H1 (cell line): ENCODE data around the gene PKN3. TPM values are rescaled to one million over a fixed set of nuclear protein-coding genes. Genes with fewer than 3 reads are reported as not detected.

Source experiments
- CTCF ChIA-PET: fragments of 300-600 bp; sonication (Branson Sonifier 250); formaldehyde crosslinking; loops from one replicate; lab custom pipeline; 2021; ENCODE audit not compliant: partially characterized antibody; lab: Charles Lee
- POLR2A ChIA-PET: fragments of 300-600 bp; sonication (Branson Sonifier 250); formaldehyde crosslinking; loops from one replicate; lab custom pipeline; 2021; ENCODE audit warnings: inconsistent platforms; ENCODE audit not compliant: partially characterized antibody; lab: Charles Lee
- DNase-seq, 2 experiments: peaks; one replicate each; pipeline versions ENCODE4 v3.0.0 to v3.0.0-alpha.2; 2010 to 2022; ENCODE audit warnings: low spot score in 2 of 2, low read depth in 1 of 2, mixed read lengths in 1 of 2
- FAIRE-seq: peaks from 2 replicates; lab custom pipeline; 2011; peaks lifted over from hg19 to GRCh38; lab: Jason Lieb, UNC
- H2AFZ ChIP-seq: 2 replicates; pipeline ENCODE4 v1.8.1; 2012; ENCODE audit warnings: low read length, inconsistent platforms
- H2AK5ac ChIP-seq: 2 replicates; pipeline ENCODE4 v1.6.1; 2013; ENCODE audit warnings: low read depth, low read length
- H2BK120ac ChIP-seq: replicated peaks from 2 replicates; pipeline ENCODE3; 2013; ENCODE audit warnings: low read depth, low read length, inconsistent platforms
- H2BK12ac ChIP-seq: 2 replicates; pipeline ENCODE4 v1.6.1; 2013; ENCODE audit warnings: low read depth, low read length
- H2BK15ac ChIP-seq: 2 replicates; pipeline ENCODE4 v1.6.1; 2013; ENCODE audit warnings: low read length
- H2BK20ac ChIP-seq: 2 replicates; pipeline ENCODE4 v1.6.1; 2013; ENCODE audit warnings: low read length
- H2BK5ac ChIP-seq: 2 replicates; pipeline ENCODE4 v1.6.1; 2013; ENCODE audit warnings: low read depth, low read length
- H3K14ac ChIP-seq: 2 replicates; pipeline ENCODE4 v1.6.1; 2013; ENCODE audit warnings: inconsistent platforms; ENCODE audit not compliant: insufficient read length
- H3K18ac ChIP-seq: 2 replicates; pipeline ENCODE4 v1.6.1; 2013; ENCODE audit warnings: low read length; ENCODE audit errors: extremely low read depth
- H3K23ac ChIP-seq: 2 replicates; pipeline ENCODE4 v1.6.1; 2013; ENCODE audit warnings: inconsistent platforms; ENCODE audit not compliant: insufficient read length
- H3K23me2 ChIP-seq: 2 replicates; pipeline ENCODE4 v1.6.1; 2013; ENCODE audit warnings: low read depth, low read length
- H3K27ac ChIP-seq: 2 replicates; pipeline ENCODE4 v1.6.1; 2011; ENCODE audit warnings: low read depth, low read length, inconsistent platforms
- H3K27me3 ChIP-seq, 4 experiments: replicated peaks in 1 of 4; 1 replicate in 1 of 4; 2 replicates in 3 of 4; pipeline versions ENCODE4 v1.6.1 to v1.8.1; 2011 to 2013; ENCODE audit warnings: low read length in 3 of 4, mild to moderate bottlenecking in 3 of 4, inconsistent platforms in 2 of 4, mixed read lengths in 2 of 4, moderate library complexity in 1 of 4; ENCODE audit not compliant: control insufficient read depth in 3 of 4, insufficient read depth in 3 of 4; ENCODE audit errors: extremely low read depth in 1 of 4
- H3K36me3 ChIP-seq, 4 experiments: 2 replicates each; pipeline versions ENCODE4 v1.6.1 to v1.8.1; 2011 to 2013; ENCODE audit warnings: mild to moderate bottlenecking in 4 of 4, low read length in 3 of 4, moderate library complexity in 2 of 4, control low read depth in 1 of 4, inconsistent platforms in 1 of 4; ENCODE audit not compliant: insufficient read depth in 4 of 4, control insufficient read depth in 2 of 4
- H3K4ac ChIP-seq: replicated peaks from 2 replicates; pipeline ENCODE3; 2013; ENCODE audit warnings: low read length, low read depth, mixed read lengths, inconsistent platforms; ENCODE audit not compliant: insufficient read length
- H3K4me1 ChIP-seq, 4 experiments: replicated peaks in 1 of 4; 1 replicate in 1 of 4; 2 replicates in 3 of 4; pipeline versions ENCODE4 v1.6.1 to v1.8.1; 2011 to 2013; ENCODE audit warnings: low read length in 3 of 4, inconsistent platforms in 2 of 4, mixed read lengths in 1 of 4; ENCODE audit not compliant: insufficient read depth in 4 of 4, control insufficient read depth in 3 of 4
- H3K4me2 ChIP-seq, 2 experiments: 2 replicates each; pipeline versions ENCODE4 v1.6.1 to v1.8.1; 2011 to 2013; ENCODE audit warnings: low read depth in 2 of 2, low read length in 2 of 2, control low read depth in 1 of 2, inconsistent platforms in 1 of 2, mild to moderate bottlenecking in 1 of 2; ENCODE audit not compliant: insufficient read depth in 1 of 2
- H3K4me3 ChIP-seq, 4 experiments: fragments of 200-600, 300-600 bp in 1 of 4; sonication (generic), shearing (Covaris generic), sonication (Bioruptor Twin) in 1 of 4; 2 replicates each; pipeline versions ENCODE4 v1.5.1 to v1.8.1; 2011 to 2016; ENCODE audit warnings: low read length in 4 of 4, low read depth in 3 of 4, control low read depth in 2 of 4, inconsistent platforms in 2 of 4, mild to moderate bottlenecking in 2 of 4, mixed read lengths in 1 of 4, moderate library complexity in 1 of 4; ENCODE audit not compliant: insufficient read depth in 2 of 4; ENCODE audit errors: extremely low read depth in 1 of 4
- H3K56ac ChIP-seq: replicated peaks from 2 replicates; pipeline ENCODE3; 2013; ENCODE audit warnings: low read depth, mild to moderate bottlenecking, mixed read lengths, low read length, inconsistent platforms; ENCODE audit not compliant: insufficient read length
- H3K79me1 ChIP-seq: 2 replicates; pipeline ENCODE4 v1.6.1; 2013; ENCODE audit warnings: low read depth, low read length, control low read depth
- H3K79me2 ChIP-seq, 2 experiments: 2 replicates each; pipeline versions ENCODE4 v1.6.1 to v1.8.1; 2012 to 2013; ENCODE audit warnings: low read length in 2 of 2, mild to moderate bottlenecking in 2 of 2, inconsistent platforms in 1 of 2; ENCODE audit not compliant: insufficient read depth in 2 of 2, control insufficient read depth in 1 of 2
- H3K9ac ChIP-seq, 4 experiments: replicated peaks in 1 of 4; 1 replicate in 1 of 4; 2 replicates in 3 of 4; pipeline versions ENCODE4 v1.6.1 to v1.8.1; 2011 to 2013; ENCODE audit warnings: low read depth in 3 of 4, low read length in 3 of 4, control low read depth in 2 of 4, mild to moderate bottlenecking in 2 of 4, moderate library complexity in 2 of 4, inconsistent platforms in 1 of 4; ENCODE audit errors: extremely low read depth in 1 of 4
- H3K9me3 ChIP-seq, 2 experiments: 2 replicates each; pipeline versions ENCODE4 v1.6.1 to v1.8.1; 2012 to 2013; ENCODE audit warnings: mild to moderate bottlenecking in 2 of 2, moderate library complexity in 2 of 2, control low read depth in 1 of 2, inconsistent platforms in 1 of 2, low read depth in 1 of 2, low read length in 1 of 2, mixed read lengths in 1 of 2; ENCODE audit not compliant: insufficient read depth in 2 of 2
- H4K20me1 ChIP-seq, 2 experiments: replicated peaks in 1 of 2; 2 replicates each; pipeline versions ENCODE3 to v1.8.1; 2011 to 2013; ENCODE audit warnings: inconsistent platforms in 2 of 2, low read length in 2 of 2, mild to moderate bottlenecking in 1 of 2; ENCODE audit not compliant: insufficient read depth in 2 of 2, control insufficient read depth in 1 of 2
- H4K5ac ChIP-seq: 2 replicates; pipeline ENCODE4 v1.6.1; 2013; ENCODE audit warnings: low read length, low read depth, mixed read lengths, inconsistent platforms; ENCODE audit not compliant: insufficient read length
- H4K8ac ChIP-seq: 2 replicates; pipeline ENCODE4 v1.8.0; 2013; ENCODE audit warnings: mild to moderate bottlenecking, moderate library complexity, low read length, inconsistent platforms; ENCODE audit not compliant: insufficient read depth; ENCODE audit errors: extremely low read depth
- H4K91ac ChIP-seq: replicated peaks from 2 replicates; pipeline ENCODE3; 2013; ENCODE audit warnings: low read length, mixed read lengths, inconsistent platforms; ENCODE audit not compliant: insufficient read length
- BRCA1 ChIP-seq: IDR thresholded peaks from 2 replicates; pipeline ENCODE4 v1.6.1; 2012; ENCODE audit warnings: low read depth, low read length, improper control_type of control experiment
- CEBPB ChIP-seq: IDR thresholded peaks from 2 replicates; pipeline ENCODE4 v1.6.1; 2012; ENCODE audit warnings: low read depth, low read length
- CREB1 ChIP-seq: IDR thresholded peaks from 2 replicates; pipeline ENCODE4 v1.6.1; 2012; ENCODE audit warnings: inconsistent platforms
- GABPA ChIP-seq: IDR thresholded peaks from 2 replicates; pipeline ENCODE4 v1.6.1; 2011; ENCODE audit warnings: mild to moderate bottlenecking, low read length, moderate library complexity, borderline replicate concordance; ENCODE audit not compliant: insufficient read depth
- GTF2F1 ChIP-seq: IDR thresholded peaks from 2 replicates; pipeline ENCODE4 v1.6.1; 2012; ENCODE audit warnings: low read depth, low read length, improper control_type of control experiment, borderline replicate concordance
- NRF1 ChIP-seq: IDR thresholded peaks from 2 replicates; pipeline ENCODE4 v1.6.1; 2011; ENCODE audit warnings: mild to moderate bottlenecking, low read depth, low read length, improper control_type of control experiment
- PHF8 ChIP-seq: fragments of 200-600 bp; sonication (generic); conservative IDR thresholded peaks from 2 replicates; pipeline ENCODE4 v1.7.1; 2012; ENCODE audit warnings: low read depth, mild to moderate bottlenecking, inconsistent platforms, low read length, moderate library complexity
- RAD21 ChIP-seq, 2 experiments: IDR thresholded peaks in 1 of 2; conservative IDR thresholded peaks in 1 of 2; 2 replicates each; pipeline ENCODE4 v1.6.1; 2011; ENCODE audit warnings: low read depth in 2 of 2, low read length in 2 of 2, improper control_type of control experiment in 1 of 2, inconsistent platforms in 1 of 2, mild to moderate bottlenecking in 1 of 2, moderate library complexity in 1 of 2
- SRF ChIP-seq: IDR thresholded peaks from 2 replicates; pipeline ENCODE4 v1.6.1; 2011; ENCODE audit warnings: mild to moderate bottlenecking, low read depth, low read length, moderate library complexity
- SUZ12 ChIP-seq: fragments of 200-600 bp; sonication (generic); IDR thresholded peaks from 2 replicates; pipeline ENCODE4 v1.6.1; 2012; ENCODE audit warnings: mild to moderate bottlenecking, inconsistent platforms, low read length, moderate library complexity, mixed read lengths
- whole genome bisulfite sequencing, 2 experiments: shearing (Covaris generic) in 1 of 2; methylation state at CpG; one replicate each; pipeline versions ENCODE4 v1.1.6 to v1.1.7; 2013 to 2015; ENCODE audit warnings: low lambda C conversion rate in 2 of 2, mixed read lengths in 2 of 2, inconsistent platforms in 1 of 2, low coverage in 1 of 2, missing lambda C conversion rate in 1 of 2; ENCODE audit not compliant: insufficient replicate concordance in 2 of 2, insufficient coverage in 1 of 2, insufficient read length in 1 of 2; ENCODE audit errors: extremely low coverage in 1 of 2, missing lambda C conversion rate in 1 of 2; 5-methylcytosine and 5-hydroxymethylcytosine counted together
- polyA plus RNA-seq, 7 experiments: library from polyadenylated mRNA; depleted of rRNA in 3 of 7; stranded (reverse) in 5 of 7; unstranded in 2 of 7; fragments of >200 nt in 5 of 7; fragments of 200-250 nt in 2 of 7; gene quantifications; 1 replicate in 5 of 7; 2 replicates in 1 of 7; 4 replicates in 1 of 7; pipeline versions ENCODE4 v1.2.1 to v1.2.3, GENCODE V29; 2011 to 2013; ENCODE audit warnings: missing spikeins in 2 of 7, mixed read lengths in 2 of 7
- total RNA-seq: library from RNA; stranded (reverse); fragmentation: NEBNext Ultra II Directional; extraction: Animal tissue kit (Norgen Biotek cat#: 25700); gene quantifications from 2 replicates; pipeline ENCODE4 v1.2.1, GENCODE V29; 2021
- TF ChIP-seq, protein P1 (sequence below), 3 experiments: IDR thresholded peaks; 1 replicate in 2 of 3; 2 replicates in 1 of 3; pipeline versions ENCODE4 v1.5.1 to v1.6.1; 2011; ENCODE audit warnings: low read length in 3 of 3, mild to moderate bottlenecking in 3 of 3, inconsistent platforms in 2 of 3, low read depth in 1 of 3, moderate library complexity in 1 of 3; ENCODE audit not compliant: insufficient read depth in 1 of 3; ENCODE audit errors: control extremely low read depth in 1 of 3

PKN3 gene
- total and polyA plus RNA-seq, 2 of the 8 experiments (the other 6 are each of a cell fraction or from before 2014, with no cell fraction given): 15.7 to 16.3 TPM

- no peak overlapping the region for H3K9ac ChIP-seq
- H3K56ac ChIP-seq: no peak overlapping the region
- 0 out of 2 replicates have a peak overlapping the region, but pooled peaks have one; percentile 20 for H2BK12ac ChIP-seq
- H2AFZ ChIP-seq: no peak overlapping the region
- H2BK20ac ChIP-seq: no peak overlapping the region
- H4K91ac ChIP-seq: no peak overlapping the region
- ChIA-PET CTCF (interaction anchor here (1.0 to 1.5 kb wide), 2 partner anchors 12 to 63 kb away, joined by 3 to 4 read pairs; no protein-coding TSS in a partner anchor), POLR2A (interaction anchor here (0.7 to 43.1 kb wide), 3 partner anchors 13 to 114 kb away, joined by 4 to 1197 read pairs (median 5); partner anchors contain the start of genes DYNC2I2, PKN3 and SET)
- H2BK15ac ChIP-seq: no peak overlapping the region
- DNase-seq (no peak), FAIRE-seq (no peak)
- H3K36me3 ChIP-seq: no peaks in the 10 kb centered on the region
- no peak overlapping the region for H3K18ac ChIP-seq
- H3K14ac ChIP-seq: no peak overlapping the region
- H3K23me2 ChIP-seq: no peaks in the 10 kb centered on the region
- 89% methylated on average over 6 of the region's 6 CpGs; no CpG with 5 or more reads in 1 of the 2 experiments for WGBS, 2 experiments
- no peak overlapping the region for H2AK5ac ChIP-seq
- H3K4ac ChIP-seq: no peak overlapping the region
- H2BK5ac ChIP-seq: no peak overlapping the region
- no peaks in the 10 kb centered on the region for H3K79me1 ChIP-seq
- H3K27me3 ChIP-seq: no peaks in the 10 kb centered on the region
- no peak overlapping the region for H2BK120ac ChIP-seq
- no peak overlapping the region for H3K4me2 ChIP-seq
- no peaks in the 10 kb centered on the region for H4K20me1 ChIP-seq
- H3K27ac ChIP-seq: no peak overlapping the region
- H3K4me1 ChIP-seq: no peaks in the 10 kb centered on the region
- no peak overlapping the region for H4K8ac ChIP-seq
- H3K9me3 ChIP-seq: no peaks in the 10 kb centered on the region
- H4K5ac ChIP-seq: no peak overlapping the region
- no peak overlapping the region for H3K4me3 ChIP-seq
- TF ChIP-seq NRF1 (no peak), SRF (no peak), GTF2F1 (no peak), PHF8 (no peak), CREB1 (no peak), BRCA1 (no peak), RAD21 (IDR thresholded peaks at IDR 0.05 in 1 of 2, conservative IDR thresholded peaks at IDR 0.05 in 1 of 2; ENCODE audit: low read depth in 2 of 2, low read length in 2 of 2) (no peak), CEBPB (no peak), SUZ12 (no peak), GABPA (no peak)
- TF ChIP-seq, protein P1, sequence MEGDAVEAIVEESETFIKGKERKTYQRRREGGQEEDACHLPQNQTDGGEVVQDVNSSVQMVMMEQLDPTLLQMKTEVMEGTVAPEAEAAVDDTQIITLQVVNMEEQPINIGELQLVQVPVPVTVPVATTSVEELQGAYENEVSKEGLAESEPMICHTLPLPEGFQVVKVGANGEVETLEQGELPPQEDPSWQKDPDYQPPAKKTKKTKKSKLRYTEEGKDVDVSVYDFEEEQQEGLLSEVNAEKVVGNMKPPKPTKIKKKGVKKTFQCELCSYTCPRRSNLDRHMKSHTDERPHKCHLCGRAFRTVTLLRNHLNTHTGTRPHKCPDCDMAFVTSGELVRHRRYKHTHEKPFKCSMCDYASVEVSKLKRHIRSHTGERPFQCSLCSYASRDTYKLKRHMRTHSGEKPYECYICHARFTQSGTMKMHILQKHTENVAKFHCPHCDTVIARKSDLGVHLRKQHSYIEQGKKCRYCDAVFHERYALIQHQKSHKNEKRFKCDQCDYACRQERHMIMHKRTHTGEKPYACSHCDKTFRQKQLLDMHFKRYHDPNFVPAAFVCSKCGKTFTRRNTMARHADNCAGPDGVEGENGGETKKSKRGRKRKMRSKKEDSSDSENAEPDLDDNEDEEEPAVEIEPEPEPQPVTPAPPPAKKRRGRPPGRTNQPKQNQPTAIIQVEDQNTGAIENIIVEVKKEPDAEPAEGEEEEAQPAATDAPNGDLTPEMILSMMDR (IDR thresholded peaks at IDR 0.05; ENCODE audit: control extremely low read depth in 1 of 3, insufficient read depth in 1 of 3, low read depth in 1 of 3, low read length in 3 of 3): no peak
- TF ChIP-seq, all 59 proteins: peak for 0
- Histone ChIP-seq H3K79me2 (no peaks in the 10 kb centered on the region), H3K23ac (no peak overlapping the region)
These were observed 32.5 kb upstream of the PKN3 start for GRCh38 chr9:128669786-128670185.
